HG03066 (cell line): ENCODE data around the gene LEKR1.
"Not testable (repeated sequence)": the region's sequence is repeated elsewhere in the genome, so short reads cannot be mapped to it uniquely, and the experiment has no call there.

ENCODE experiments used
- ATAC-seq: cut with Tn5 transposase; IDR thresholded peaks from one replicate; pipeline ENCODE4 v1.9.1; 2021; ENCODE audit warnings: low read depth; ENCODE audit not compliant: unreplicated experiment

The LEKR1 gene

GRCh38 chr3:156826144-156826895, at the start of gene LEKR1:
Gene LEKR1 (plus strand): TSS chr3:156826353. CDS start chr3:156829330, 2,977 bp downstream.
- ATAC-seq, result peak; percentile 88

GRCh38 chr3:156776871-156777270, 49.3 kb upstream of the LEKR1 start:
- ATAC-seq, result no peak

- no peak for ATAC-seq
Measured at GRCh38 chr3:156781310-156782230, 44.6 kb upstream of the LEKR1 start.

GRCh38 chr3:156782319-156782718, 43.8 kb upstream of the LEKR1 start:
- ATAC-seq, result no peak

- no peak for ATAC-seq
Measured at GRCh38 chr3:156782921-156783320, 43.2 kb upstream of the LEKR1 start.

- ATAC-seq, result no peak
Measured at GRCh38 chr3:156787001-156787400, 39.2 kb upstream of the LEKR1 start.

- ATAC-seq, result no peak
Measured at GRCh38 chr3:156787926-156788663, 38.1 kb upstream of the LEKR1 start.

GRCh38 chr3:156788846-156789245, 37.3 kb upstream of the LEKR1 start:
- ATAC-seq, result no peak

- ATAC-seq, result no peak
Measured at GRCh38 chr3:156790156-156790555, 36.0 kb upstream of the LEKR1 start.

GRCh38 chr3:156792114-156792513, 34.0 kb upstream of the LEKR1 start:
- no peak for ATAC-seq

- no peak for ATAC-seq
Measured at GRCh38 chr3:156792536-156792935, 33.6 kb upstream of the LEKR1 start.

GRCh38 chr3:156792945-156793344, 33.2 kb upstream of the LEKR1 start:
- no peak for ATAC-seq

- ATAC-seq, result no peak
Measured at GRCh38 chr3:156793400-156793799, 32.8 kb upstream of the LEKR1 start.

- no peak for ATAC-seq
Measured at GRCh38 chr3:156793851-156794250, 32.3 kb upstream of the LEKR1 start.

- ATAC-seq, result no peak
Measured at GRCh38 chr3:156795890-156796481, 30.2 kb upstream of the LEKR1 start.

GRCh38 chr3:156797368-156797767, 28.8 kb upstream of the LEKR1 start:
- ATAC-seq, result no peak

- not testable (repeated sequence) for ATAC-seq
Measured at GRCh38 chr3:156800287-156800686, 25.9 kb upstream of the LEKR1 start.

GRCh38 chr3:156801746-156802145, 24.4 kb upstream of the LEKR1 start:
- no peak for ATAC-seq

- ATAC-seq, result no peak
Measured at GRCh38 chr3:156802821-156803606, 23.1 kb upstream of the LEKR1 start.
